CD4-positive, alpha-beta T cell treated with Interleukin-2 at 100 ng/mL for 4 hours (primary cell): ENCODE data around the gene NMNAT1.
"Not testable (repeated sequence)": the region's sequence is repeated elsewhere in the genome, so short reads cannot be mapped to it uniquely, and the experiment has no call there.

Source experiments
- DNase-seq: peaks from one replicate; pipeline ENCODE4 v3.0.0-alpha.2; 2020; ENCODE audit warnings: low spot score

The NMNAT1 gene

DNA sequence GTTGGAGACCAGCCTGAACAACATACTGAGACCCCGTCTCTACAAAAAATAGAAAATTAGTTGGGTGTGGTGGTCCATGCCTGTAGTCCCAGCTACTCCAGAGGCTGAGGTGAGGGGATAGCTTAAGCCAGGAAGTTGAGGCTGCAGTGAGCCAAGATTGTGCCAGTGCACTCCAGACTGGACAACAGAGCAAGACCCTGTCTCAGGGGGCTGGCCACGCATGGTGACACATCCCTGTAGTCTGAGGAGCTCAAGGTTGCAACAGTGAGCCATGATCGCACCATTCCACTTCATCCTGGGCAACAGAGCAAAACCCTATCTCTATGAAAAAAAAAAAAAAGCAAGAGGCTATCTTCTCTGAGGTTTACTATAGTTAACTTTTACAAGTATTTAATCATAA is 76.8 kb downstream of the NMNAT1 start:
- DNase-seq = no peak

DNA sequence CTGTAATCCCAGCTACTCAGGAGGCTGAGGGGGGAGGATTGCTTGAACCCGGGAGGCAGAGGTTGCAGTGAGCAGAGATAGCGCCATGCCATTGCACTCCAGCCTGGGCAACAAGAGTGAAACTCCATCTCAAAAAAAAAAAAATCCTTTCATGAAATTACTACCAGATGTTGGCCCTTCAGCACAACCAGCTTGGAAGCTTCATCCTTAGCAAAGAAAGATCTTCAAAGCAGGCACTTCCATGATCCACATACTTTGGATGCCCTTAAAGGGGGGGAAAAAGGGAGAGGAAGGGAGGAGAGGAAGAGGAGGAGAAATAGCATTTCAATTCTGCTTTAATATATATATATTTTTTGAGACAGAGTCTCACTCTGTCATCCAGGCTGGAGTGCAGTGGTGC is 77.4 kb downstream of the NMNAT1 start:
- DNase-seq = not testable (repeated sequence)

DNA sequence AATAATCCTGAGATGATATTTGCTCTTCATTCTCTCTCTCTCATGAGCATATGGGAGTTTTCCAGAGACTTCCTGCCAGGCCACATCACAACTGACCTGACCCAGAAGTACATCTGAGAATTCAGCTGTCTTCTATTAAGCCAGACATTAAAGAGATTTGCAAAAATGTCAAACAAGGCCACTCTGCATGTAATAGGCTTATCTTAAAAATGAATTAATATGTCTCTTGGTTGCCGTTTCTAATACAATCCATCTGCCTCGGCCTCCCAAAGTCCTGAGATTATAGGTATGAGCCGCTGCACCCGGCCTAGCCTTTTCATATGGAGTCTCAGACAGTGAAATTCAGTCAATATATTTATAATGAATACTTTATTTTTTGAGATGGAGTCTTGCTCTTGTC is 78.7 kb downstream of the NMNAT1 start:
- not testable (repeated sequence) for DNase-seq

DNA sequence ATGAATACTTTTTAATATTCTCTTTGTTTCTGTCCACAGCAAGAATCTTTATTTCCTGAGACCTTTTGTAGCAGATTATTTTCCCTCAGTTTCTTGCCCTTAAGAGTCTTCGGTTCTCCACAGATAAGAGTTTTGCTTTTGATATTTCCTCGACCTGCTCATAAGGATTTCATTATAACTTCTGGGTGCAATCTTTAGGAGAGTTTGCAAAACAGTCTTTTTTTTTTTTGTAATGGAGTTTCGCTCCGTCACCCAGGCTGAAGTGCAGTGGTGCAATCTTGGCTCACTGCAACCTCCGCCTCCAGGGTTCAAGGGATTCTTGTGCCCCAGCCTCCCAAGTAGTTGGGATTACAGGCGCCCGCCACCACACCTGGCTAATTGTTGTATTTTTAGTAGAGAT is 79.4 kb downstream of the NMNAT1 start:
- DNase-seq = no peak

DNA sequence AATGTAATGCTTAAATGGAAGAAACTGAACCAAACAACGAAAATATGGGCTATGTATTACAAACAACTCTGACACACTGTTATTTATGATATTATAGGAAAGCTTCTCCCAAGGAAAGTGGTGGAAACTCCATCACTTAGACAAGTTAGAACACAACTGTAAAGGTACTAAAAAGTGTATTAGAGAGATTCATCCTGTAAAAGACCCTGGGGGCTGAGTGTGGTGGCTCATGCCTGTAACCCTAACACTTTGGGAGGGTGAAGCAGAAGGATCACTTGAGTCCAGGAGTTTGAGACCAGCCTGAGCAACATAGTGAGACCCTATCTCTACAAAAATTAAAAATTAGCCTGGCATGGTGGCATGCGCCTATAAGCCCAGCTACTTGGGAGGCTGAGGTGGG is 82.1 kb downstream of the NMNAT1 start:
- DNase-seq = no peak

DNA sequence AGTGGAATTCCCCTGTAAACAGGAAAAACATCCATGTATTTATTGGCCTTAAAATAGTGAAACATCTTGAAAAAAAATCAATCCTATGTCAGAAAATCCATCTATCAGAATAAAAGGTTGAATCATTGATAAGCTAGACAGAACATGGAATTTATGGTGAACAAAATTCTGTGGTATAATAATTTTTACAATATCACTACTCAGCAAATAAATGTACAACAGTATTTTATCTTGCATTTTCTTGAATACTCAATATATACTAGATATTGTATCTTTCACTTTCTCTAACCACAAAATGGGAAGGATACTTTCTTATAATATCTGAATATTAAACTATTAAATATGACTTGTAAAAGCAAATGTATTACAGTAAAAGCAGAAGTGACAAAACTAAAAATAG is 83.8 kb downstream of the NMNAT1 start:
- DNase-seq = no peak

DNA sequence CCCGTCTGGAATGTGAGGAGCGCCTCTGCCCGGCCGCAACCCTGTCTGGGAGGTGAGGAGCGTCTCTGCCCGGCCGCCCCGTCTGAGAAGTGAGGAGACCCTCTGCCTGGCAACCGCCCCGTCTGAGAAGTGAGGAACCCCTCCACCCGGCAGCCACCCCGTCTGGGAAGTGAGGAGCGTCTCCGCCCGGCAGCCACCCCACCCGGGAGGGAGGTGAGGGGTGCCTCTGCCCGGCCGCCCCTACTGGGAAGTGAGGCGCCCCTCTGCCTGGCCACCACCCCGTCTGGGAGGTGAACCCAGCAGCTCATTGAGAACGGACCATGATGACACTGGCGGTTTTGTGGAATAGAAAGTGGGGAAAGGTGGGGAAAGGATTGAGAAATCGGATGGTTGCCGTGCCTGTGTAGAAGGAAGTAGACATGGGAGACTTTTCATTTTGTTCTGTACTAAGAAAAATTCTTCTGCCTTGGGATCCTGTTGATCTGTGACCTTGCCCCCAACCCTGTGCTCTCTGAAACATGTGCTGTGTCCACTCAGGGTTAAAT is 85.8 kb downstream of the NMNAT1 start:
- DNase-seq = not testable (repeated sequence)

DNA sequence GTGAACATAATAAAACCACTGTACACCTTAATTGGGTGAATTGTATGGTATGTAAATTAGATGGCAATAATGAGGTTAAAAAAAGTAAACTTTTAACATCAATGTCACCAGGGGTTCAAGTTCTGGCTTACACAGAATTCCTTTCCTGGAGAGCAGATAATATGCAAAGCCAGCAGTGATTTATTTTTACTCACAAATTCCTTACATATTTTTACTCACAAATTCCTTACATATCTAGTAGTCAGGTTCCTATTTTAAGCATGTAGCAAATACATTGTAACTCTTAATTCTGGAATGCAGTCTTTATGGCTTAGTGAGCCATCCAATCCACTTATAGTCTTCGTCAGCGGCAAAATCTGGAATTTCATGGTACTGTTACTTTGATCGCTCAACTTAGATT is 88.2 kb downstream of the NMNAT1 start:
- DNase-seq = no peak

DNA sequence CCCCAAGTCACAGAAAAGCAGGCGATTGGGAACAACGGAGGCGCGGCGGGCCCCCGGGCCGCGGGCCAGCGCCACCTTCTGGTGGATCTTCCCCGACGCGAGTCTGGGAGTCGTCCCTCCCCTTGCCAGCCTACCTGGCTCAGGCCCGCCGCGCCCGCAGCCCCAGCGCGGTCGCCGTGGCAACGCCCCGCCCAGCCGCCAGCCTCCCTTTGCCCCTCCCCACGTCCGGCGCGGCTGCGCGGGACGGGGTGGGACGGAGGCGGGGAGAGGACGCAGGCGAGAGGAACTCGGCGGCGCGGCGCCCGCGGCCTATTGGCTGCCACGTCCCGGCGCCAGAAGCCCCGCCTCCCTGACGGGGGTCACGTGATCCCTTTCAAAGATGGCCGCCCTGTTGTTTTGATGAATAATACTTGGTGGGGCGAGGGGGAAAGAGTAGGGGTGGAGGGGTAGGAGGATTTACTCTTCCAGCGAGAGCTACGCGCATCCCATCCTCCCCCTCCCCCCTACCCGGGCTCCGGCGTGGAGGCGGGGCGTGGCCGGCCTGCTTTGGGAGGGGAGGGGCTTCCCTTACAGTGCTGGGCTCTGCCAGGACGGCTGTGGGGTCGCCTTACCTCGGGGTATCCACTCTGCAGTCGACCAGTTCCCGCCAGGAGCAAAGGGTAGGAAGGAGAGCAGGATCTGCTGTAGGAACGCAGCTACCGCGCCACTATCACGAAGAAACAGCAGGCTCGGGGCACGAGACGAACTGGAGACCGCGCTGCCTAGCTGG is 89.5 kb downstream of the NMNAT1 start, which contains the start of gene UBE4B:
TSS of gene UBE4B (plus strand) at position 369 of the 769 bp plus-strand sequence. CDS start 713 bp downstream, outside the sequence.
- peak; percentile 98 for DNase-seq

DNA sequence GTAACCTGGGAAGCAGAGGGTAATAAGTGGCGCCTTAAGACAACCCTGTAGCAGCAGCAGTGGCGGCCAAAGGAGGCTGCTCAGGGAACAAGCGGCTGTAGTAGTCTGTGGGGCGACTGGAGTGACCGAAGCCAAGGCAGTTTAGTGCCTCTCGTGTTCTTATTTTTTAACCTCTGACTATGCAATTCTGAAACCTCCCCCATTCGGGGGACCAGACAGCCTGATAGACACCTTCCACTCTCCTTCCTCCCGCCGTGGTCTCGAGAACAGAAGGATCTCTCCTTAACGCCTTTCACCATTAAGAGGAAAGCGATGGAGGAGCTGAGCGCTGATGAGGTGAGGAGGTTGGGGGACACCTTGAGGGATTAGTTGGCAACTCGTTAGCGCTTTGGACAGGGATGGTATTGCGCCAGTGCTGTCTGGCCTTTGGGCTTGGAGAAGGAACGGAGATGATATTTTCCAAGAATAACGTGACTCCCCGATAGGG is 90.1 kb downstream of the NMNAT1 start:
- DNase-seq = no peak
